Stimulated activated naive B cell treated with anti-CD40 and anti-IgM and Interleukin-4, amounts not matched to agents 10 μg/mL and 1 μg/mL and 100 μg/mL, for 72 hours (primary cell): Measurements from ENCODE around the gene REPS1.
A peak's percentile ranks its signal among the peaks of the same experiment; 100 is the strongest.
"Not testable (repeated sequence)": the region's sequence is repeated elsewhere in the genome, so short reads cannot be mapped to it uniquely, and the experiment has no call there.

Experiments used
- ATAC-seq, 2 donors: fragments of 150-1000 bp; cut with Tn5 transposase; replicated peaks; 2 replicates each; pipeline ENCODE4 v1.10.0; 2021; ENCODE audit warnings: moderate library complexity in 1 of 2
- DNase-seq: peaks from one replicate; pipeline ENCODE4 v3.0.0; 2021
- H3K27ac Mint-ChIP-seq: one replicate; pipeline ENCODE4 v1.8.0; 2022; ENCODE audit warnings: mild to moderate bottlenecking, mixed read lengths
- H3K27me3 Mint-ChIP-seq, 2 donors: one replicate each; pipeline ENCODE4 v1.8.0; 2022; ENCODE audit warnings: mixed read lengths in 2 of 2
- H3K36me3 Mint-ChIP-seq, 2 donors: one replicate each; pipeline ENCODE4 v1.8.0; 2022; ENCODE audit warnings: mixed read lengths in 2 of 2, mild to moderate bottlenecking in 1 of 2
- H3K4me1 Mint-ChIP-seq, 2 donors: one replicate each; pipeline ENCODE4 v1.8.0; 2022; ENCODE audit warnings: mixed read lengths in 2 of 2, mild to moderate bottlenecking in 1 of 2
- H3K4me3 Mint-ChIP-seq, 2 donors: one replicate each; pipeline ENCODE4 v1.8.0; 2022; ENCODE audit warnings: mild to moderate bottlenecking in 2 of 2, mixed read lengths in 2 of 2, moderate library complexity in 1 of 2
- H3K9me3 Mint-ChIP-seq, 2 donors: one replicate each; pipeline ENCODE4 v1.8.0; 2022; ENCODE audit warnings: mixed read lengths in 2 of 2, mild to moderate bottlenecking in 1 of 2

Gene REPS1, protein sequence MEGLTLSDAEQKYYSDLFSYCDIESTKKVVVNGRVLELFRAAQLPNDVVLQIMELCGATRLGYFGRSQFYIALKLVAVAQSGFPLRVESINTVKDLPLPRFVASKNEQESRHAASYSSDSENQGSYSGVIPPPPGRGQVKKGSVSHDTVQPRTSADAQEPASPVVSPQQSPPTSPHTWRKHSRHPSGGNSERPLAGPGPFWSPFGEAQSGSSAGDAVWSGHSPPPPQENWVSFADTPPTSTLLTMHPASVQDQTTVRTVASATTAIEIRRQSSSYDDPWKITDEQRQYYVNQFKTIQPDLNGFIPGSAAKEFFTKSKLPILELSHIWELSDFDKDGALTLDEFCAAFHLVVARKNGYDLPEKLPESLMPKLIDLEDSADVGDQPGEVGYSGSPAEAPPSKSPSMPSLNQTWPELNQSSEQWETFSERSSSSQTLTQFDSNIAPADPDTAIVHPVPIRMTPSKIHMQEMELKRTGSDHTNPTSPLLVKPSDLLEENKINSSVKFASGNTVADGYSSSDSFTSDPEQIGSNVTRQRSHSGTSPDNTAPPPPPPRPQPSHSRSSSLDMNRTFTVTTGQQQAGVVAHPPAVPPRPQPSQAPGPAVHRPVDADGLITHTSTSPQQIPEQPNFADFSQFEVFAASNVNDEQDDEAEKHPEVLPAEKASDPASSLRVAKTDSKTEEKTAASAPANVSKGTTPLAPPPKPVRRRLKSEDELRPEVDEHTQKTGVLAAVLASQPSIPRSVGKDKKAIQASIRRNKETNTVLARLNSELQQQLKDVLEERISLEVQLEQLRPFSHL

GRCh38 chr6:138987643-138988468 is at the start of gene REPS1:
Gene REPS1 (minus strand): TSS chr6:138988253. CDS start chr6:138987682, 571 bp downstream.
- Mint-ChIP-seq H3K9me3 (peaks cover 0 to under 1% of the 10 kb centered on the region in 2 donors), H3K4me1 (peaks cover 6 to 14% of the 10 kb centered on the region in 2 donors), H3K36me3 (peaks cover 2 to 7% of the 10 kb centered on the region in 2 donors), H3K4me3 (peak within 1 kb of the TSS; percentile 94 to 97), H3K27me3 (no peaks in the 10 kb centered on the region), H3K27ac (peak within 1 kb of the TSS; percentile 99)
- DNase-seq, result peak; percentile 91
- ATAC-seq, result peak; percentile 96 to 97

DNA sequence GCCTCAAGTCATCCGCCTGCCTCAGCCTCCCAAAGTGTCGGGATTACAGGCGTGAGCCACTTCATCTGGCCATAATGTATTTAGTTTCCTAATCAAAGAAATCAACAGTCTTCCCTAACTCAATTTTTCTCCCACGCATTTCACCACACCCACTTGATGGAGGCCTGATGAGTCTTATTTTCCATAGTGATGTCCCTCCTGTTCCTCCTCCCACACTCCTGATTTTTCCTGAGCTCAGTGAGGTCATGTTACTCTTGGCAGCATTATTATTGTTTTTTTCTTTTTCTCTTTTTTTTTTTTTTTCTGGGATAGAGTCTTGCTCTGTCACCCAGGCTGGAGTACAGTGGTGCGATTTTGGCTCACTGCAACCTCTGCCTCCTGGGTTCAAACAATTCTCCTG is 49.4 kb upstream of the REPS1 start:
- Mint-ChIP-seq H3K9me3 (no peaks in the 10 kb centered on the region), H3K4me1 (peaks cover 17 to 23% of the 10 kb centered on the region in 2 donors), H3K4me3 (no peak overlapping the region), H3K27me3 (no peaks in the 10 kb centered on the region), H3K27ac (no peak overlapping the region), H3K36me3 (peaks cover 46 to 49% of the 10 kb centered on the region in 2 donors)
- ATAC-seq (no peak), DNase-seq (no peak)

DNA sequence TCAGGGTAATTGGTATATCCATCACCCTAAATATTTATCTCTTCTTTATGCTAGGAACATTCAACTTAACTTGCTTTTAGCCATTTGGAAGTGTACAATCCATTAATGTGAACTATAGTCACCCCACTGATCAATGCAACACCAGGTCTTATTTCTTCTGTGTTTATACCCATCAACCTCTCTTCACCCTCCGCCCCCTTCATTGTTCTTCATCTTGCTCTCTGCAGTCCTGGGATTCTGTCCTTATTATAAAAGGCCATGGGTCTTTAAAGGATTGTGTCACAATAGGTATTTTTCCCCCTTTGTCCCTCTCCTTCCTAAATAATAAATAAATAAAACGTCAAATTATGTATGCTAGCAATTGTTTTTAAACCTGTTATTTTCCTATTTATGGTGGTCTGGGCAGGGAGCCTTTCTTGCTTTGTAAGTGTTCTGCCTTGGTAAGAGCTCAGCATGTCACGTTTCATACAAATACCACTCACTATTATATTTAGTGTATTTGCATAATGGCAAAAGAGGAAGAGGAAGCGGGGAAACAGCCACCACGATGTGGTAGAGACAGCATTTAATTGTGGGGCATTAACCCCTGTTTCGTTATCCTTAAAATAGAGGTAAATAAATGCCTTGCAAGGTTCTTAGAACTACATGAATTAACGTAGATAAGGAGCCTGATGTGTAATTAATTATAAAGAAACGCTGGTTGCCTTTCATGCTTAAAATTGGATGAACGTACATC is 42.3 kb upstream of the REPS1 start:
- ATAC-seq (peak; percentile 59 to 62), DNase-seq (peak; percentile 37)
- no peak overlapping the region for H3K27ac Mint-ChIP-seq
- no peaks in the 10 kb centered on the region for H3K27me3 Mint-ChIP-seq
- H3K36me3 Mint-ChIP-seq, result peaks cover 7 to 14% of the 10 kb centered on the region in 2 donors
- no peaks in the 10 kb centered on the region for H3K9me3 Mint-ChIP-seq
- H3K4me1 Mint-ChIP-seq, result peaks cover 16 to 23% of the 10 kb centered on the region in 2 donors
- H3K4me3 Mint-ChIP-seq, result no peak overlapping the region

DNA sequence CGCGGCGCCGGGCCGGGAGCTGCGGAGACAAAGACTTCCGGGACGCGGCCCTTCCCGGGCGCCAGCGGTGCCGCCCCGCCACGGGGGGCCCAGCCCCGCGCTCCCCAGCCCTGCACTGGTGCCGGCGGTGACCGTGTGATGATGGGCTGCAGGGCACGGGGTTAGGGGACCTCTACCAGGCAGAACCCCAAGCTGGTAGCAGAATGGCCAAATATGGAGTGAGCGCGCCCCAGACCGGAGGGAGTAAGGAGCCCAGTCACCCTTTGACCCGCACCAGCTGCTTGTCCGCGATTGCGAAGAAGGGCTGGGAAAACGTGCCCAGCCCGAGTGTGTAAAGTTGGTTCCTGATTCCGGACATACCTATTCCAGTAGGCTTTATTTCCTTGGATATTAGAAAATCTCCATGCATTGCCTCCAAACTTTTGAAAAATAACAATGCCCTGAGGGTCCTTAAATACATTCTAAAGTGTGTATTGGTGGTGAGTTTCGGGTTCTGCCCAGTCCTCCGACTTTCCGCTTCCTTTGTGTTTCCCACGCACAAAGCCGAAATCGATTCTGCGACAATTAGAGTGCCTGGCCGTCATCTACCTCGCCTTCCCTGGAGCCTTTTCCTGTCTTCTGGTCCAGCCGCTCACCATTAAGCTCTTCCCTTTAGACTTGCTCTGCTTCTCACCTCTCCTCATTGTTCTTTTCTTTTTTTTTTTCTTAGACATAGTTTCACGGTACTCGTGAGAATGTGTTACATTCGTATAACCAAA is 41.6 kb upstream of the REPS1 start:
- no peak overlapping the region for H3K27ac Mint-ChIP-seq
- no peak for DNase-seq
- peaks cover 3 to 14% of the 10 kb centered on the region in 2 donors for H3K36me3 Mint-ChIP-seq
- peak; percentile 21 to 25 for ATAC-seq
- no peaks in the 10 kb centered on the region for H3K9me3 Mint-ChIP-seq
- no peak overlapping the region for H3K4me3 Mint-ChIP-seq
- H3K4me1 Mint-ChIP-seq, result peaks cover 16 to 23% of the 10 kb centered on the region in 2 donors
- no peaks in the 10 kb centered on the region for H3K27me3 Mint-ChIP-seq

DNA sequence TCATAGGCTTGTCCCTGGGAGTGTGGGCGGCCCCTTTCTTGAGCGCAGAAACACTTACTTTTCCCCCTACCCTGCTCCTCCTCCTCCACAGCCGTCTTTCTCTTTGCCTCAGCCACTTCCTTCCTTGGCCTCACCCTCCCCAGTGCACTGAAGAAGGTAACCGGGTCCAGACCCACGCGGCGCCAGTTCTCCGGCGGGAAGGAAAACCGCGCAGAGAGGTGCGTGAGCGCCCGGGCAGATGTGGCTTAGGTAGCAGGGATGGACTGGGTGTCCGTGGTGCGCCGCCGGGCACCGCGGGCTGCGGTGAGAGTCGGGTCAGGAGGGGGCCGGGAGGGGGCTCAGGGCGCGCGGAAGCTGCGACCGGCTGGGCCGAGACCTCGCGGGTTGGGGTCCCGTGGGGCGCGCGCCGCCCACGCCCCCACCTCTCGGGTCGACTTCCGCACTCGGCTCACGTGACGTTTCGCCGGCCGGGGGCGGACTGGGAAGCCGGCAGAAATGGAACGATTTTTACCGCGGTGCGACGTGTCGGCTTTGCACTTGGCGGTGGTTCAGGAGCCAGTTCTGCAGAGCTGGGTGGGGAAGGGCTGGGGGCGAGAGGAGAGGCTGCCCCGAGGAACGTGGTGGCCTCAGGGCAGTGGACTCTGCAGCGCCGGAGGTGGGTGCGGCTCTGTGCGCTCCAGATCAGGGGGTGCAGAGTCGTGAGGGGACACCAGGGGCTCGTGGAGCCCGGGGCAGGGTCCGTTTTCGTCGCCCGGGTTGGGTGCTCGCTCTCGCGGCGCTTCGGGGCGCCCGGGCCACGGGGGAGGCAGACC is 40.8 kb upstream of the REPS1 start, which contains the start of gene ABRACL:
Gene ABRACL (plus strand): TSS at position 88 of the 812 bp plus-strand sequence. CDS start 5,416 bp downstream, outside the sequence.
- DNase-seq (peak; percentile 75), ATAC-seq (peak; percentile 80 to 81)
- Mint-ChIP-seq H3K4me1 (peaks cover 16 to 21% of the 10 kb centered on the region in 2 donors), H3K9me3 (no peaks in the 10 kb centered on the region), H3K27ac (peak within 1 kb of the TSS; percentile 93), H3K36me3 (peaks cover 3 to 10% of the 10 kb centered on the region in 2 donors), H3K4me3 (no peak within 1 kb of the TSS), H3K27me3 (no peaks in the 10 kb centered on the region)

DNA sequence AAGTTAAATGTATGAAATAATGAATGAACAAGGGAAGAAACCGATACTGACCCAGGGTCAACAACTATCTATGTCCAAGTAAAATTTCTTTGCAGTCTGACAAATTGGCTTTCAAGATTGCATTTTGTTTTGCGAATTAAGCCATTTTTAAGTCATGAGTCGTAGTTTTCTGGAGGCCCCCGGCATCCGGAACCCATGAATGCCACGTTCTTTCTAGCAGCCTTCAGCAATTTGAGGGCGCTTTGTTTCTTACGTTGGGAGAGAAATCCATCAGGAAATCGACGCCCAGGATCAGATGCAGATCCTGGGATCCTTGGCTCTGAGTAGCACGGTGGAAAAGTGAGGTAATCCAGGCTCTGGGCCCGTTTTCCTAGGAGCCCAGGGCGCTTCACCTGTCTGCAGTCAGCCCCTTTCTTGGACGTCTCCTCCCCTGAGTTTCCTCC is 40.2 kb upstream of the REPS1 start:
- Mint-ChIP-seq H3K4me1 (peaks cover 12 to 16% of the 10 kb centered on the region in 2 donors), H3K27ac (peak overlapping the region; percentile 93), H3K4me3 (no peak overlapping the region), H3K27me3 (no peaks in the 10 kb centered on the region), H3K9me3 (no peaks in the 10 kb centered on the region), H3K36me3 (peaks cover 0 to 5% of the 10 kb centered on the region in 2 donors)
- DNase-seq (no peak), ATAC-seq (peak; percentile 4 to 5)

GRCh38 chr6:139027620-139028182 is 39.6 kb upstream of the REPS1 start:
- ATAC-seq (peak; percentile 33 to 38), DNase-seq (peak; percentile 35)
- Mint-ChIP-seq H3K27me3 (no peaks in the 10 kb centered on the region), H3K4me1 (peaks cover 9 to 12% of the 10 kb centered on the region in 2 donors), H3K36me3 (peaks cover 0 to 2% of the 10 kb centered on the region in 2 donors), H3K27ac (peak overlapping the region; percentile 93), H3K9me3 (no peaks in the 10 kb centered on the region), H3K4me3 (no peak overlapping the region)

GRCh38 chr6:139025416-139025815 is 37.4 kb upstream of the REPS1 start:
- not testable (repeated sequence) for DNase-seq, H3K9me3 Mint-ChIP-seq, H3K27me3 Mint-ChIP-seq, H3K4me3 Mint-ChIP-seq, H3K27ac Mint-ChIP-seq, ATAC-seq, H3K36me3 Mint-ChIP-seq, H3K4me1 Mint-ChIP-seq

DNA sequence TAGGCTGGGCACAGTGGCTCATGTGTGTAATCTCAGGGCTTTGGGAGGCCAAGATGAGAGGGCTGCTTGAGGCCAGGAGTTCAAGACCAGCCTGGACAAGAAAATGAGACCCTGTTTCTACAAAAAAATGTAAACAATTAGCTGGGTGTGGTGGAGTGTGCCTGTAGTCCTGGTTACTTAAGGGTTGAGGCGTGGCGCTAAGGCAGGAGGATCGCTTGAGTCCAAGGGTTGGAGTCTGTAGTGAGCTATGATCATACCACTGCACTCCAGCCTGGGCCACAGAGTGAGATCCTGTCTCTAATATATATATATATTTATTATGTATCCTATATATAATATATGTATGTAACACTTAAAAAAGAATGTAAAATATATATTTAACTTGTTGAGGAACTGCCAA is 32.6 kb upstream of the REPS1 start:
- no peaks in the 10 kb centered on the region for H3K27me3 Mint-ChIP-seq
- peaks cover 13 to 20% of the 10 kb centered on the region in 2 donors for H3K4me1 Mint-ChIP-seq
- no peak for DNase-seq
- no peaks in the 10 kb centered on the region for H3K9me3 Mint-ChIP-seq
- H3K27ac Mint-ChIP-seq, result no peak overlapping the region
- no peak for ATAC-seq
- no peak overlapping the region for H3K4me3 Mint-ChIP-seq
- H3K36me3 Mint-ChIP-seq, result no peaks in the 10 kb centered on the region

- Mint-ChIP-seq H3K4me1 (peaks cover 16 to 25% of the 10 kb centered on the region in 2 donors), H3K9me3 (no peaks in the 10 kb centered on the region), H3K36me3 (no peaks in the 10 kb centered on the region), H3K4me3 (no peak overlapping the region), H3K27me3 (no peaks in the 10 kb centered on the region), H3K27ac (no peak overlapping the region)
- DNase-seq, result no peak
- ATAC-seq, result no peak
These were observed 31.7 kb upstream of the REPS1 start for GRCh38 chr6:139019722-139020121.

- H3K36me3 Mint-ChIP-seq, result no peaks in the 10 kb centered on the region
- ATAC-seq, result no peak
- H3K27me3 Mint-ChIP-seq, result no peaks in the 10 kb centered on the region
- peak overlapping the region; percentile 47 for H3K27ac Mint-ChIP-seq
- H3K4me3 Mint-ChIP-seq, result no peak overlapping the region
- peaks cover 16 to 25% of the 10 kb centered on the region in 2 donors for H3K4me1 Mint-ChIP-seq
- no peaks in the 10 kb centered on the region for H3K9me3 Mint-ChIP-seq
- DNase-seq, result no peak
These were observed 29.2 kb upstream of the REPS1 start for GRCh38 chr6:139017227-139017626.
